GM23248 (cell line): ENCODE data around the gene LMX1B.

Experiments used
- EZH2 ChIP-seq: fragments of 200-600 bp; sonication (generic); IDR thresholded peaks from 2 replicates; pipeline ENCODE4 v1.6.1; 2018; ENCODE audit warnings: antibody characterized with exemption, mild to moderate bottlenecking; ENCODE audit not compliant: insufficient read depth, poor library complexity, severe bottlenecking
- EZH2phosphoT487 ChIP-seq: fragments of 200-600 bp; sonication (generic); IDR thresholded peaks from 2 replicates; pipeline ENCODE4 v1.6.1; 2018; ENCODE audit warnings: antibody characterized with exemption, moderate library complexity, mild to moderate bottlenecking, low read depth; ENCODE audit not compliant: insufficient read depth

DNA sequence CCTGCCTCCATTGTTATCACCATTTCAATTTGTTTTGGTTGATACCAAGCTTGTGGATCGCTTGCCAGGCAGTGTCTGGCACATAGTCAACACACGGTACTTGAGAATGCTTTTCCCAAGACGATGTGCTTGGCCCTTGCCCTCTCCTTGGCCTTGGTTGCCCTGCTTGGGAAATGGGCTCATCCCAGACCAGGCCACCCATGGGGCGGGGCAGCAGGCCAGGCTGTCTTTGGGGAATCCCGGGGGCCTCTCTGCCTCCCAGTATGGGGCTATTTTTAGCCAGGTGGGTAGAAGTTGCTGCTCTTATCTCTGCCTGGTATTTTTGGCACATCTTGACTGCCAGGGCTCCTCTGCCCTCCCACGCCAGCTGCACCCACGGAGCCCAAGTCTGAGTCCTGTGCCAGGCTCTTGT is 49.9 kb downstream of the LMX1B start:
- TF ChIP-seq EZH2phosphoT487: no peak
- no peak for TF ChIP-seq EZH2
